Measurements from ENCODE around the gene SLC51B.

Gene SLC51B

DNA sequence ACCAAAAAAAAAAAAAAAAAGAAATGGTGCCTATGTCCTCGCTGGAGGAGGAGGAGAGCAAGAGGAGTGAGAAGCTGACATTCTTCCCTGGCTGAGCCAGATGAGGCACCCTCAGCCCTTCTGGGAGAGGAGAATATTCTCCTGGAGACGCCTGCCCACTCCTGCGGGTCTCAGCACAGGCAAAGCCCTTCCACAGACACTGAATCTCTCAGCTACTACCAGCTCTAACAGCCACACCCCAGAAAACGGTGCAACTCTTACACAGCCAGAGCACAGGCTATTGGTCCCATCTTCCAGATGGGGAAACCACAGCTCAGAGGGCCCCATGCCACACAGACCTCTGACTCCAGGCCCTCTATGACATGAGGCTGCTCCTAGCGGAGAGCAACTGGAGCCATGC, 16.9 kb downstream of the SLC51B start:
- TF ChIP-seq, protein P1, sequence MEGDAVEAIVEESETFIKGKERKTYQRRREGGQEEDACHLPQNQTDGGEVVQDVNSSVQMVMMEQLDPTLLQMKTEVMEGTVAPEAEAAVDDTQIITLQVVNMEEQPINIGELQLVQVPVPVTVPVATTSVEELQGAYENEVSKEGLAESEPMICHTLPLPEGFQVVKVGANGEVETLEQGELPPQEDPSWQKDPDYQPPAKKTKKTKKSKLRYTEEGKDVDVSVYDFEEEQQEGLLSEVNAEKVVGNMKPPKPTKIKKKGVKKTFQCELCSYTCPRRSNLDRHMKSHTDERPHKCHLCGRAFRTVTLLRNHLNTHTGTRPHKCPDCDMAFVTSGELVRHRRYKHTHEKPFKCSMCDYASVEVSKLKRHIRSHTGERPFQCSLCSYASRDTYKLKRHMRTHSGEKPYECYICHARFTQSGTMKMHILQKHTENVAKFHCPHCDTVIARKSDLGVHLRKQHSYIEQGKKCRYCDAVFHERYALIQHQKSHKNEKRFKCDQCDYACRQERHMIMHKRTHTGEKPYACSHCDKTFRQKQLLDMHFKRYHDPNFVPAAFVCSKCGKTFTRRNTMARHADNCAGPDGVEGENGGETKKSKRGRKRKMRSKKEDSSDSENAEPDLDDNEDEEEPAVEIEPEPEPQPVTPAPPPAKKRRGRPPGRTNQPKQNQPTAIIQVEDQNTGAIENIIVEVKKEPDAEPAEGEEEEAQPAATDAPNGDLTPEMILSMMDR (IDR thresholded peaks at IDR 0.05) = no peak
- DNase-seq = peak in 1 of 2 donors; percentile 72
- intact Hi-C loops (cut with DNase I; ENCODE audit: low total_unique reads) = no loop called here
- Histone ChIP-seq H3K27me3 (no peaks in the 10 kb centered on the region), H3K4me3 (peak overlapping the region; percentile 1 to 74), H3K9me3 (no peaks in the 10 kb centered on the region), H3K4me1 (peaks cover 0 to 84% (median 69%) of the 10 kb centered on the region in 4 donors), H3K27ac (peak overlapping the region; percentile 95 to 99), H3K36me3 (peaks cover 32 to 40% (median 40%) of the 10 kb centered on the region in 3 donors)

DNA sequence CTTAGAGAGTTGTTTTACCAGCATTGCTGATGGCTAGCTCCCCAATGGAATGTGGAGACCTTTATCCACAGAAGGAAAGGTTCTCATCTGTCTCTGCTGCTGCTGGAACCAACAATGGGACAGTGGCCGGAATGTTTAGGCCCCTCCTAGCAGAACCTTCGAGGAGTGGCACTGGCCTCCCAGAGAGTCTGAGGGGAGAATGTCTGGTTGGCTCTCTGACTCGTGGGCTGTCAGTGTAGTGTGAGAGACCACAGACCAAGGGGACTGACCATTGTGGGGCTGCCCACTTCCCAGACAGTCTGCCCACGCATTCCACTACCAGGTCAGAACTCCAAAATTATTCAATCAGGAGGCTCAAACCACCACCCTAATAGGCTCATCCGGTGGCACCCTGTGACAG, 17.5 kb downstream of the SLC51B start:
- TF ChIP-seq, protein P1 (IDR thresholded peaks at IDR 0.05) = no peak
- Histone ChIP-seq H3K4me3 (peak overlapping the region; percentile 73 to 74), H3K27me3 (no peaks in the 10 kb centered on the region), H3K36me3 (peaks cover 25 to 34% (median 33%) of the 10 kb centered on the region in 3 donors), H3K9me3 (no peaks in the 10 kb centered on the region), H3K4me1 (peaks cover 0 to 78% (median 64%) of the 10 kb centered on the region in 4 donors), H3K27ac (peak overlapping the region; percentile 95 to 99)
- intact Hi-C loops (cut with DNase I; ENCODE audit: low total_unique reads) = no loop called here
- no peak for DNase-seq

DNA sequence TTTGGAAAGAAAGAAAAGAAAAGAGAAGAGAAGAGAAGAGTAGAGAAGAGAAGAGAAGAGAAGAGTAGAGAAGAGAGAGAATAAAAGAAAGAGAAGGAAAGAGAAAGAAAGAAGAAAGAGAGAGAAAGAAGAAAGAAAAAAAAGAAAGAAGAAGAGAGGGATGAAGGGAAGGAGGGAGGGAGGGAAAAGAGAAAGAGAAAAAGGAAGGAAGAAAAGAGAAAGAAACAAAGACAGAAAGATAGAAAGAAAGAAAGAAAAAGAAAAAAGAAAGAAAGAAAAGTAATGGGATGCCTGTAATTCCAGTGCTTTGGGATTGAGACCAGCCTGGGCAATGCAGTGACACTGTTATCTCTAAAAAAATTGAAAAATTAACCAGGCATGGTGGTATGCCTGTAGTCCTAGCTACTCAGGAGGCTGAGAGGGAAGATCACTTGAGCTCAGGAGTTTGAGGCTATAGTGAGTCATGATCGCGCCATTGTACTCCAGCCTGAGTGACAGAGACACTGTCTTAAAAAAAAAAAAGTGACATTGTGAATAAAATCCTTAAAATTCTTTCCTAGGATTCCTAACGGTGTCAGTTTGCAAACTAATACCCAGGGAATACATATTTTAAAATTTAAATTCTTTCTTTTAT, 20.9 kb downstream of the SLC51B start:
- Histone ChIP-seq H3K27ac (peak overlapping the region; percentile 95 to 99), H3K9me3 (no peaks in the 10 kb centered on the region), H3K36me3 (peaks cover 8 to 17% (median 15%) of the 10 kb centered on the region in 3 donors), H3K27me3 (no peaks in the 10 kb centered on the region), H3K4me1 (peaks cover 0 to 74% (median 64%) of the 10 kb centered on the region in 4 donors), H3K4me3 (peak overlapping the region; percentile 73 to 74)
- intact Hi-C loops (cut with DNase I; ENCODE audit: low total_unique reads) = no loop called here
- TF ChIP-seq, protein P1 (IDR thresholded peaks at IDR 0.05) = no peak
- no peak for DNase-seq

DNA sequence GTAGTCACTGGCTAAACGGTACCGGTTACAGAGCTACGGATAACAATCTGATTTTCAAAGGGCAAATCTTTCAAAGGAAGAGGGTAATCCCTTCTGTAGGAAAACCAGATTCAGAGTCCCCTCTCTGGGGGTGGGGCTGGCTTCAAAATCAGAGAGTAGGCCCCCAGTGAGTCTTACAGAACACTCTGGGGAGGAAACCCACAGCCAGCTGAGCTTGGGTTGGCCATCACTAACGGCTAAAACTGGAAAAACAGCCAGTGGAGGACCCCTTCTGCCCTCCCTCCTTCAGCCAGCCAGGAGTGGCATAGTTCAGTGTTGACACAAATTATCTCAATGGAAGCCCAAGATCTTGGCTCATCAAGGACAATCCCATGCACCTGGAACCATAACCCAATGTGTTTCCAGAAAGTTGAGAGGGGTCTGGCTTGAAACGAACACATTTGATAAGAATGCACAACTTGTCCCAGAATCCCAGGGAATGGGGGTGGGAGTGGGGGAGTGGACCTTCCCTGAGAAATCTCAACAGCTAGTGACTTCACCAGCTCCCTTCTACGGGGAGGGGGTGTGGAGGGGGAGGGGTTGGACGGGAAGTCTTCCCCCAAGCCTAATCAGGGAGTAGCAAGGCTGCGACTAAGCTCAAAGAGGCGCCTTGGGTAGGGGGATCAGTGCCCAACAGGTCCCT, 21.6 kb downstream of the SLC51B start:
- H3K27ac ChIP-seq = peak overlapping the region; percentile 95 to 99

DNA sequence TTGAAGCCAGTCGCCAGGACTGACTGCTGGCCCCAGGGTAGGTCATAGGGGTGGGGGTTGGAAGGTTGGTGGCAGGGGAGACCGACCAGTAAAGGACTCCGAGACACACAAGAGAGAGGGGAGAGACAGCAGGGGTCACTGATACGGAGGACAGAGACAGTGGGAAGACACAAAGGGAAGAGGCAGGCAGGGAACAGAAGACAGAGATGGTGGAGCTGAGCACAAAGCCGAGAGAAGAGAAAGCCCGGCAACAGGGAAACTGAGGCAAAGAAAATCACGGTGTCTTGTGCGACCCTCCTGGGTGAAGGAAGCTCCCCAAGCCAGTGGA, 22.1 kb downstream of the SLC51B start:
- Histone ChIP-seq H3K36me3 (peaks cover 8 to 16% (median 15%) of the 10 kb centered on the region in 3 donors), H3K27me3 (no peaks in the 10 kb centered on the region), H3K27ac (peak overlapping the region; percentile 95 to 99), H3K9me3 (no peaks in the 10 kb centered on the region), H3K4me3 (peak overlapping the region; percentile 73 to 74), H3K4me1 (peaks cover 0 to 74% (median 66%) of the 10 kb centered on the region in 4 donors)
- TF ChIP-seq, protein P1 (IDR thresholded peaks at IDR 0.05) = no peak
- intact Hi-C loops (cut with DNase I; ENCODE audit: low total_unique reads) = no loop called here
- no peak for DNase-seq

More for the DNA sequence above, 21.6 kb downstream of the SLC51B start:
- TF ChIP-seq, protein P1 (IDR thresholded peaks at IDR 0.05) = no peak
- peaks cover 8 to 17% (median 15%) of the 10 kb centered on the region in 3 donors for H3K36me3 ChIP-seq
- peak; percentile 69 to 93 for DNase-seq
- H3K9me3 ChIP-seq = no peaks in the 10 kb centered on the region
- H3K4me3 ChIP-seq = peak overlapping the region; percentile 73 to 74
- intact Hi-C loops (cut with DNase I; ENCODE audit: low total_unique reads) = no loop called here
- peaks cover 0 to 74% (median 65%) of the 10 kb centered on the region in 4 donors for H3K4me1 ChIP-seq
- no peaks in the 10 kb centered on the region for H3K27me3 ChIP-seq
